T-helper 22 cell (primary cell): Measurements from ENCODE around the gene USB1.
A peak's percentile ranks its signal among the peaks of the same experiment; 100 is the strongest.

Experiments used
- DNase-seq: peaks from one replicate; pipeline ENCODE4 v3.0.0-alpha.2; 2020; ENCODE audit warnings: low read depth

The USB1 gene

GRCh38 chr16:58020628-58021521 is 19.7 kb downstream of the USB1 start:
- DNase-seq, result peak; percentile 22

- DNase-seq, result no peak
Measured at GRCh38 chr16:58021661-58022551, 20.7 kb downstream of the USB1 start.

- DNase-seq, result no peak
Measured at GRCh38 chr16:58022601-58023371, 21.6 kb downstream of the USB1 start.

- no peak for DNase-seq
Measured at GRCh38 chr16:58024486-58025350, 23.5 kb downstream of the USB1 start.

- DNase-seq, result peak; percentile 51
Measured at GRCh38 chr16:58025351-58026138, 24.3 kb downstream of the USB1 start, which contains the start of gene MMP15. Gene MMP15 (plus strand): TSS chr16:58025754. CDS start chr16:58026351, 597 bp downstream.

- DNase-seq, result no peak
Measured at GRCh38 chr16:58026139-58026704, 25.0 kb downstream of the USB1 start.

- no peak for DNase-seq
Measured at GRCh38 chr16:58026705-58027160, 25.5 kb downstream of the USB1 start.

- DNase-seq, result no peak
Measured at GRCh38 chr16:58027161-58027915, 26.1 kb downstream of the USB1 start.

GRCh38 chr16:58027916-58028455 is 26.8 kb downstream of the USB1 start:
- no peak for DNase-seq

- no peak for DNase-seq
Measured at GRCh38 chr16:58028541-58029070, 27.4 kb downstream of the USB1 start.

- DNase-seq, result no peak
Measured at GRCh38 chr16:58029410-58029809, 28.2 kb downstream of the USB1 start.

GRCh38 chr16:58030136-58030840 is 29.1 kb downstream of the USB1 start:
- DNase-seq, result no peak

- no peak for DNase-seq
Measured at GRCh38 chr16:58031016-58031800, 30.0 kb downstream of the USB1 start.

GRCh38 chr16:58032710-58033293 is 31.6 kb downstream of the USB1 start:
- DNase-seq, result no peak

GRCh38 chr16:58034128-58034685 is 33.0 kb downstream of the USB1 start:
- no peak for DNase-seq

- DNase-seq, result no peak
Measured at GRCh38 chr16:58034774-58035173, 33.6 kb downstream of the USB1 start.
